Activated CD8-positive, alpha-beta memory T cell treated with anti-CD3 and anti-CD28 coated beads, Interleukin-2, amount 50 U/mL, for 4 hours (primary cell): ENCODE data around the gene SSH2.
"Not testable (repeated sequence)": the region's sequence is repeated elsewhere in the genome, so short reads cannot be mapped to it uniquely, and the experiment has no call there.

Experiments
- DNase-seq: peaks from one replicate; pipeline ENCODE4 v3.0.0-alpha.2; 2020

SSH2 gene

GRCh38 chr17:29732209-29732608 lies 197.8 kb downstream of the SSH2 start:
- no peak for DNase-seq

GRCh38 chr17:29731589-29731929 lies 198.5 kb downstream of the SSH2 start:
- DNase-seq, result no peak

GRCh38 chr17:29728490-29728889 lies 201.5 kb downstream of the SSH2 start:
- DNase-seq, result no peak

- DNase-seq, result no peak
These were observed 203.2 kb downstream of the SSH2 start for GRCh38 chr17:29726715-29727252.

- DNase-seq, result not testable (repeated sequence)
These were observed 204.6 kb downstream of the SSH2 start for GRCh38 chr17:29725408-29725807.

GRCh38 chr17:29723278-29724047 lies 206.6 kb downstream of the SSH2 start:
- DNase-seq, result no peak

GRCh38 chr17:29722411-29723198 lies 207.4 kb downstream of the SSH2 start:
- DNase-seq, result peak; percentile 26

- no peak for DNase-seq
These were observed 209.5 kb downstream of the SSH2 start for GRCh38 chr17:29720551-29720950.

- no peak for DNase-seq
These were observed 210.6 kb downstream of the SSH2 start for GRCh38 chr17:29719469-29719868.

GRCh38 chr17:29718446-29719039 lies 211.5 kb downstream of the SSH2 start:
- DNase-seq, result no peak

- no peak for DNase-seq
These were observed 212.2 kb downstream of the SSH2 start for GRCh38 chr17:29717817-29718216.

- no peak for DNase-seq
These were observed 213.5 kb downstream of the SSH2 start for GRCh38 chr17:29716566-29716965.

- no peak for DNase-seq
These were observed 214.3 kb downstream of the SSH2 start for GRCh38 chr17:29715680-29716079.

- DNase-seq, result no peak
These were observed 215.9 kb downstream of the SSH2 start for GRCh38 chr17:29714146-29714545.

GRCh38 chr17:29713626-29714025 lies 216.4 kb downstream of the SSH2 start:
- DNase-seq, result no peak

GRCh38 chr17:29711588-29712385 lies 218.2 kb downstream of the SSH2 start:
- no peak for DNase-seq

GRCh38 chr17:29710891-29711418 lies 219.1 kb downstream of the SSH2 start:
- no peak for DNase-seq

GRCh38 chr17:29710520-29710884 lies 219.5 kb downstream of the SSH2 start:
- no peak for DNase-seq

GRCh38 chr17:29709866-29710519 lies 220.0 kb downstream of the SSH2 start:
- DNase-seq, result no peak

- no peak for DNase-seq
These were observed 222.8 kb downstream of the SSH2 start for GRCh38 chr17:29707212-29707571.

- DNase-seq, result no peak
These were observed 224.0 kb downstream of the SSH2 start for GRCh38 chr17:29706045-29706431.

GRCh38 chr17:29705386-29705785 lies 224.6 kb downstream of the SSH2 start:
- no peak for DNase-seq
